Measurements from ENCODE around the gene POLR2J. TPM values are rescaled to one million over a fixed set of nuclear protein-coding genes. Genes with fewer than 3 reads are reported as not detected.

The POLR2J gene
- 96.4 to 110 TPM (median 107 TPM) in 5 replicates for total RNA-seq (2022; extraction: Qiagen RNA extraction)

DNA sequence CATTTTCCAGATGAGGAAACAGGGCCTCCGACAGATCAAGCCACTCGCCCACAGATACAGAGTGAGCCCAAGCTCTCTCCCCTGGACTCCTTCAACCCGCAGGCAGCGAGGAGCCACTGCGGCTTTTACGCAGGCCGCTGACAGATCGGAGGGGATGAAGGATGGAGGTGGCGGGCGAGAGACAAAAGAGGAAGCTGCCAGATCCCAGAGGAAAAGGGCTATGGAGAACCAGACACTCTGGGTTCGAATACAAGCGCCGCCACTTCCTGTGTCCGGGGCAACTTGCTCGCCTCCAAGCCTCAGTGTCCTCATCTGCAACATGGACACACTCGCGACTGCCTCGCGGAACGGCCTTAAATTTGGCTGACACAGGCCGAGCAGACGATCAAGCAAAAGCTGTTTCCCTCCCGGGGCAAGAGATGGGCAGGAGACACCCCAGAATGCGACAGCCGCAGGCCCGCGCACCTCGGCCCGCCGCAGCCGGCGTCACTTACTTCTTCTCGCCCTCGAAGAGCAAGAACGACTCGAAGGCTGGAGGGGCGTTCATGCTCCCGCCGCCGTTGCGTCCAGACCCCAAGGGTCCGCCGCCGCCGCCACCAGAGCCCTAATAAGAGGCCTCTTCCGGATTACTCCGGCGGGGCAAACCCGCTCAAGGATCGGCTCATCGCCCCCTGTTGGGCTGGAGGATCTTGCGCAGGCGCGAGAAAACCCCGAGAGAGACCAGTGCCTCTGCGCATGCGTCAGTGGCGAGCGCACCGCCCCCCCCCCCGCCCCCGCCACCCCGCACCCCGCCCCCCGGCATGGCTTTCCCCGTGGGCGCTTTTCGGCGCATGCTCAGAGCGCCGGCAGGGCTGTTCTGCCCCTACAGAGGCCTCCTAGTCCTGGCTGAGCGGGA is at the start of gene POLR2J:
POLR2J (minus strand) TSS at position 609 of the 895 bp plus-strand sequence; CDS start at position 547, 62 bp downstream.

DNA sequence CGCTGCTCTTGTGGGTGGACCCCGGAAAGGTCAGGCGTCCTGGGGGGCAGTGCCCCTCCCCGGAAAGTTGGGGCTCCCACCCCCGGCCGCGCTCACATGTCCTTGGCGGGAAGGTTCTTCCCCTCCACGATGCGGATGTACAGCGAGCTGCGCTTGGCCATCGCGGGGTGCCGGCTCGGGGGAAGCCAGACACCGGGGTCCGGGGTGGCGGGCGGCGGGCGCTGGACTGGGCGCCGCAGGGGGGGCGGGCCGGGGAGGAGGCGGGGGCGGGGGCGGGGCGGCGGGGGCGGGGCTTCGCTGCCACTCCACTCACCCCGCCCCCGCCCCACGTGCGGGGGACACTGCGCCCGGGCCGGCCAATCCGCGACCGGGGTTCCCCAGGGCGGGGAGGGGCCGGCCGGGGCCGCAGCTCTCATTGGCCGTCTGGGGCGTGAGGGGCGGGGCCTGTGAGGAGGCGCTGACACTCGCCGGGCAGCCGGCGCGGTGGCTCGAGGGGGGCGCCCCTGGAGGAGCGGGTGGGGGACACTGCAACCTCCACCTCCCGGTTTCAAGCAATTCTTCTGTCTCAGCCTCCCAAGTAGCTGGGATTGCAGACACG is 38.9 kb upstream of the POLR2J start, which contains the start of gene RASA4B:
RASA4B (minus strand) TSS at position 228 of the 598 bp plus-strand sequence; CDS start at position 161, 67 bp downstream.

DNA sequence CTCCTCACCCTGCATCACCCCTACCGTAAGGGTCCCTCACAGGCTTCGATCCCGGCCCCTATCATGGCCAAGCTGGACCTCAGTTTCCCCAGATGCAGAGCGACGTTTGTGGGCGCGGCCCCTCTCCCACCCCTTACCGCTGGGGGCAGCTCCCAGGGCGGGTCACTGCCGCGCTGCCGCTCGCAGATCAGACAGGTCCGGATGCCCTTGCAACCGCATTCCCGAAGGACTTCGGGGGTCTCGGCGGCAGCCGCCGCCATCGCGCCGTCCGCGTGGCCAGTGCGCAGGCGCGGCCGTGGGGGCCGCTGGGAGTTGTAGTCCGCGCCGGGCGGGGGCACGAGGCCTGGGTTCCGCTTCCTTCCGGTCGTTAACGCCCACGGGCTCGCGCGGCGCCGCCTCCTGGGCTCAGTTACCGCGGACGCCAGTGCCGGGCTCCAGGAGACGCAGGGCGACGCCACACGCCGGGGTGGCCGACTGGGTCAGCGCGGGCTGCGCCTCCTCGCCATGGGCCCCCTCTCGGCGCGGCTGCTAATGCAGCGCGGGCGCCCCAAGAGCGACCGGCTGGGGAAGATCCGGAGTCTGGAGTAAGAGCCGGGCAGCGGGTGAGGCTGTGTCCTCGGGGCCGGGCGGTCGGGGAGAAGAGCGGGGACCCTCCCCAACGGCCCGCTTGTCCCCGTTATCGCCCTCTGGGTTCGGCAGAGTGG is 14.0 kb downstream of the POLR2J start, which contains the start of the genes ALKBH4 and LRWD1:
ALKBH4 (minus strand) TSS at position 287 of the 704 bp plus-strand sequence; CDS start at position 260, 27 bp downstream.
LRWD1 (plus strand) TSS at position 408 of the 704 bp plus-strand sequence; CDS start at position 505, 97 bp downstream.

DNA sequence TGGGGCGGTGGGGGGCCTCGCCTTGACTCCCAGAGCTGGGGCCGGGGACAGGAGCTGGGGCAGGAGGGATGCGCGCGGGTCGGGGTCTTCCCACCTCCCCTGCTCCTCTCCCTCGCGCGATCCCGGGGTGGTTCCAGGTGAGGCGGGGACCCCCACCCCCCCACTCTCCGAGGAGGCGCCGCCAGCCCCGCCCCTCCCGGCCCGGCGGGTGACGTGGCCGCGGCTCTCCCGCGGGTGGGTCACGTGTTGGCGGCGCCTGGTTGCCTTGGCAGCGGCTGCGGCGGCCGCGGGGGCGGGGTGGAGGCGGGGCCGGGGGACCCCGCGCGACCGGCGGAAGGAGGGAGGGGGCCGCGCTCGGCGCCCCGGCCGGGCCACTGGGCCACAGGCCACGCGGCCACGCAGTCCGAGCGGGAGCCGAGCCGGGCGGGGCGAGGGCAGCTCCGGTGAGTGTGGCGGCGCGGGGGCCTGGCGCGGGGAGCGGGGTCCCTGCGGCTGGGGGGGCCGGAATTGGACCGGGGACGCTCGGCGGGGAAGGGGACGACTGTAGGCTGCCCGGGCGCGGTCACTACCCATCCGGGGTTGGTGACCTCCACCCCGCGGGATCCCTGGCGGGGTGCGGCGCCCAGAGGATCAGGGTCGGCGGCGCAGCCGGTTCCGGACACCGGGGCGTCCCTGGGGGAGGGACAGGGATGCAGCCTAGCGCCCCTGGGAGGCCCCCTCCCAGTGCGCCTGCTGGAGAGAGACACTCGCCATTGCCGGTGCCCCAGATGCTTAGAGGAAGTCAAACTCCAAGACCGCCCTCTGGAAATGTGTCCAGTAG is 45.3 kb downstream of the POLR2J start, which contains the start of gene ORAI2:
ORAI2 (plus strand) TSS at position 357 of the 820 bp plus-strand sequence. CDS start 5,382 bp downstream, outside the sequence.

Other genes starting within 250 kb of the POLR2J start
- 2.2 to 3.2 TPM (median 3.0 TPM) in 5 replicates for gene SH2B2, start 192.1 kb downstream of the POLR2J start, total RNA-seq (2022; extraction: Qiagen RNA extraction)
- not detected in 5 replicates for gene SPDYE6, start 122.5 kb downstream of the POLR2J start, total RNA-seq (2022; extraction: Qiagen RNA extraction)
- gene PRKRIP1, start 82.6 kb downstream of the POLR2J start, total RNA-seq (2022; extraction: Qiagen RNA extraction) = 20.8 to 24.2 TPM (median 21.6 TPM) in 5 replicates
- 28.7 to 33.4 TPM (median 31.9 TPM) in 5 replicates for gene ORAI2, start 45.3 kb downstream of the POLR2J start, total RNA-seq (2022; extraction: Qiagen RNA extraction)
- gene ALKBH4, start 14.1 kb downstream of the POLR2J start, total RNA-seq (2022; extraction: Qiagen RNA extraction) = 10.4 to 11.9 TPM (median 10.6 TPM) in 5 replicates
- 26.3 to 29.9 TPM (median 29.2 TPM) in 5 replicates for gene LRWD1, start 13.9 kb downstream of the POLR2J start, total RNA-seq (2022; extraction: Qiagen RNA extraction)
- 1.2 to 2.1 TPM (median 1.6 TPM) in 5 replicates for gene RASA4B, start 38.9 kb upstream of the POLR2J start, total RNA-seq (2022; extraction: Qiagen RNA extraction)
- 1.3 to 3.2 TPM (median 2.4 TPM) in 5 replicates for gene UPK3BL2, start 64.8 kb upstream of the POLR2J start, total RNA-seq (2022; extraction: Qiagen RNA extraction)
- 0.05 TPM in 1 of 5 replicates, not detected in the others for gene SPDYE2, start 72.3 kb upstream of the POLR2J start, total RNA-seq (2022; extraction: Qiagen RNA extraction)
- gene POLR2J3, start 93.7 kb upstream of the POLR2J start, total RNA-seq (2022; extraction: Qiagen RNA extraction) = 13.5 to 53.6 TPM (median 32.9 TPM) in 5 replicates
- 1.6 to 2.6 TPM (median 2.2 TPM) in 5 replicates for gene RASA4, start 137.8 kb upstream of the POLR2J start, total RNA-seq (2022; extraction: Qiagen RNA extraction)
- 10.5 to 16.8 TPM (median 13.0 TPM) in 5 replicates for gene UPK3BL1, start 163.9 kb upstream of the POLR2J start, total RNA-seq (2022; extraction: Qiagen RNA extraction)
- gene SPDYE2B, start 171.4 kb upstream of the POLR2J start, total RNA-seq (2022; extraction: Qiagen RNA extraction) = not detected in 5 replicates
- 0.12 to 0.61 TPM (median 0.24 TPM) in 5 replicates for gene POLR2J2, start 192.7 kb upstream of the POLR2J start, total RNA-seq (2022; extraction: Qiagen RNA extraction)

All from A549 treated with Hydrocortisone at 1 μM for 4 hours (cell line).